ENCODE data around the gene AIG1. TPM values are rescaled to one million over a fixed set of nuclear protein-coding genes. Genes with fewer than 3 reads are reported as not detected.

The AIG1 gene
- total and polyA plus RNA-seq, 4 donors, result 19.9 to 31.7 (median 27.3) TPM

- H3K9me3 ChIP-seq (ENCODE audit: control insufficient read depth in 4 of 4, insufficient read depth in 3 of 4, low read length in 3 of 4), result no peaks in the 10 kb centered on the region
- no peak overlapping the region for H3K9ac ChIP-seq (ENCODE audit: insufficient read depth in 1 of 2, low read length in 2 of 2)
- no peak overlapping the region for H3K4me3 ChIP-seq
- WGBS, 2 donors, result 75 to 88% methylated on average over 1 of the region's 1 CpG
- ATAC-seq (ENCODE audit: insufficient read depth, low FRiP score) (no peak), DNase-seq (no peak)
- no peaks in the 10 kb centered on the region for H3K36me3 ChIP-seq (ENCODE audit: control insufficient read depth in 4 of 4, insufficient read depth in 4 of 4, low read length in 4 of 4)
- H3K27ac ChIP-seq (ENCODE audit: low read depth in 1 of 2, low read length in 1 of 2), result no peak overlapping the region
- no peaks in the 10 kb centered on the region for H3K27me3 ChIP-seq (ENCODE audit: control insufficient read depth in 3 of 3, insufficient read depth in 3 of 3, low read length in 2 of 3)
- H3K4me1 ChIP-seq (ENCODE audit: control insufficient read depth in 5 of 5, insufficient read depth in 5 of 5, low read length in 5 of 5), result no peaks in the 10 kb centered on the region
- TF ChIP-seq, protein P1, sequence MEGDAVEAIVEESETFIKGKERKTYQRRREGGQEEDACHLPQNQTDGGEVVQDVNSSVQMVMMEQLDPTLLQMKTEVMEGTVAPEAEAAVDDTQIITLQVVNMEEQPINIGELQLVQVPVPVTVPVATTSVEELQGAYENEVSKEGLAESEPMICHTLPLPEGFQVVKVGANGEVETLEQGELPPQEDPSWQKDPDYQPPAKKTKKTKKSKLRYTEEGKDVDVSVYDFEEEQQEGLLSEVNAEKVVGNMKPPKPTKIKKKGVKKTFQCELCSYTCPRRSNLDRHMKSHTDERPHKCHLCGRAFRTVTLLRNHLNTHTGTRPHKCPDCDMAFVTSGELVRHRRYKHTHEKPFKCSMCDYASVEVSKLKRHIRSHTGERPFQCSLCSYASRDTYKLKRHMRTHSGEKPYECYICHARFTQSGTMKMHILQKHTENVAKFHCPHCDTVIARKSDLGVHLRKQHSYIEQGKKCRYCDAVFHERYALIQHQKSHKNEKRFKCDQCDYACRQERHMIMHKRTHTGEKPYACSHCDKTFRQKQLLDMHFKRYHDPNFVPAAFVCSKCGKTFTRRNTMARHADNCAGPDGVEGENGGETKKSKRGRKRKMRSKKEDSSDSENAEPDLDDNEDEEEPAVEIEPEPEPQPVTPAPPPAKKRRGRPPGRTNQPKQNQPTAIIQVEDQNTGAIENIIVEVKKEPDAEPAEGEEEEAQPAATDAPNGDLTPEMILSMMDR (IDR thresholded peaks at IDR 0.05; ENCODE audit: control extremely low read depth, extremely low read depth), result no peak
Observed at GRCh38 chr6:143023695-143024094, 37.0 kb upstream of the AIG1 start.

DNA sequence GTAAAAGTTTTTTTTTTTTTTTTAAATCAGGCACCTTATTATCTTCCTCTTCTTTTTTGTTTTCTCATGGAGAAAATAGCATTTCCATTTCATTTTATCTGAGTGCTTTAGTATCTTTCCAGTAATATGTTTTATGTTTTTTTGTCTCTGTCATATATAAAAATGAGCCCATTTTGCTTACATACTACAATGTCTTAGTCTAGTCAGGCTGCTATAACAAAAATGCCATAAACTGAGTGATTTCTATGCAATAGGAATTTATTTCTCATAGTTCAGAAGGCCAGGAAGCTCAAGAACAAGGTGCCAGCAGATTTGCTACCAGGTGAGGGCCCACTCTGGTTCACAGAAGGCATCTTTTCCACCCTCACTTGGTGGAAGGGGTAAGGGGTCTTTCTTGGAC lies 35.7 kb upstream of the AIG1 start:
- TF ChIP-seq, protein P1 (IDR thresholded peaks at IDR 0.05; ENCODE audit: control extremely low read depth, extremely low read depth), result no peak
- H3K9me3 ChIP-seq (ENCODE audit: control insufficient read depth in 4 of 4, insufficient read depth in 3 of 4, low read length in 3 of 4), result no peaks in the 10 kb centered on the region
- H3K27ac ChIP-seq (ENCODE audit: low read depth in 1 of 2, low read length in 1 of 2), result no peak overlapping the region
- ATAC-seq (ENCODE audit: insufficient read depth, low FRiP score) (no peak), DNase-seq (no peak)
- H3K4me1 ChIP-seq (ENCODE audit: control insufficient read depth in 5 of 5, insufficient read depth in 5 of 5, low read length in 5 of 5), result no peaks in the 10 kb centered on the region
- H3K9ac ChIP-seq (ENCODE audit: insufficient read depth in 1 of 2, low read length in 2 of 2), result no peak overlapping the region
- H3K27me3 ChIP-seq (ENCODE audit: control insufficient read depth in 3 of 3, insufficient read depth in 3 of 3, low read length in 2 of 3), result no peaks in the 10 kb centered on the region
- H3K36me3 ChIP-seq (ENCODE audit: control insufficient read depth in 4 of 4, insufficient read depth in 4 of 4, low read length in 4 of 4), result no peaks in the 10 kb centered on the region
- no peak overlapping the region for H3K4me3 ChIP-seq

DNA sequence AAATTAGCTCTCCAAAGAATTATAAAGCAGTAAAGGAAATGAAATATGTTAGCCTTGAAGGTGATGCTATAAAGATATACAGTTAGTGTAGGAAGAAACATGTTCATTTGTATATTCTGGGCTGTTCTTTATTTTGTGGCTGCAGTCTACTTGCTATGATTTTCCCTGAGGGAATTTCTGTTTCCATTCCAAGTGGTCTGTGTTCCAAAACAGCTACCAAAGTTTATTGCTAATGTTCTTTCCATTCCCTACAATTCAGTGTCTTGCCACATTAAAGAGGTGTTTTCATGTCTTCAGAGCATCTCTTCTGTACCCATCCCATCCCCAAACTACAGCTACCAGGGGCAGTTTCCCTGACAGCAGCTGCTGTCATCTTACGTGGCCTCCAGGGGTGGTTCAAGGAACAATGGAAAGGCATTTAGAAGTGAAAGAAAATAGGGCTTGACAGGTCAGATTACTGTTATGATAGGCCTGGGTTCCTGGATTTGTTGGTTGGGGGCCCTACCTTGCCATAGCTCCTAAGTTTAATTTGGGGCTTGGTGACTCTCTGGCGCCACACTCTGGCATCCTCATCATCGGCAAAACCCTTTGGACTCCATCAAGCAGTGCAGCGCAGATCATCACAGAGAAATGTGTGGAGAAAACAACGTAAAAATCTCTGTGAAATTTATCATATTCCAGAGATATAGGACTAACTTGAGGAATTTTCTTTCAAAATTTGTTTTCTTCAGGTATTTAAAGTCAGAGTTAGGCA lies 33.8 kb upstream of the AIG1 start:
- no peaks in the 10 kb centered on the region for H3K4me1 ChIP-seq (ENCODE audit: control insufficient read depth in 5 of 5, insufficient read depth in 5 of 5, low read length in 5 of 5)
- H3K27ac ChIP-seq (ENCODE audit: low read depth in 1 of 2, low read length in 1 of 2), result no peak overlapping the region
- peak; percentile 53 for ATAC-seq (ENCODE audit: insufficient read depth, low FRiP score)
- TF ChIP-seq, protein P1 (IDR thresholded peaks at IDR 0.05; ENCODE audit: control extremely low read depth, extremely low read depth), result peak; percentile 62
- H3K9ac ChIP-seq (ENCODE audit: insufficient read depth in 1 of 2, low read length in 2 of 2), result no peak overlapping the region
- H3K36me3 ChIP-seq (ENCODE audit: control insufficient read depth in 4 of 4, insufficient read depth in 4 of 4, low read length in 4 of 4), result no peaks in the 10 kb centered on the region
- H3K27me3 ChIP-seq (ENCODE audit: control insufficient read depth in 3 of 3, insufficient read depth in 3 of 3, low read length in 2 of 3), result no peaks in the 10 kb centered on the region
- no peaks in the 10 kb centered on the region for H3K9me3 ChIP-seq (ENCODE audit: control insufficient read depth in 4 of 4, insufficient read depth in 3 of 4, low read length in 3 of 4)
- H3K4me3 ChIP-seq, result no peak overlapping the region
- WGBS, 2 donors, result 53 to 67% methylated on average over 5 of the region's 5 CpGs
- peak in 2 of 3 donors; percentile 18 for DNase-seq
